ENCODE measurements around the gene GPRC5B.

DNA sequence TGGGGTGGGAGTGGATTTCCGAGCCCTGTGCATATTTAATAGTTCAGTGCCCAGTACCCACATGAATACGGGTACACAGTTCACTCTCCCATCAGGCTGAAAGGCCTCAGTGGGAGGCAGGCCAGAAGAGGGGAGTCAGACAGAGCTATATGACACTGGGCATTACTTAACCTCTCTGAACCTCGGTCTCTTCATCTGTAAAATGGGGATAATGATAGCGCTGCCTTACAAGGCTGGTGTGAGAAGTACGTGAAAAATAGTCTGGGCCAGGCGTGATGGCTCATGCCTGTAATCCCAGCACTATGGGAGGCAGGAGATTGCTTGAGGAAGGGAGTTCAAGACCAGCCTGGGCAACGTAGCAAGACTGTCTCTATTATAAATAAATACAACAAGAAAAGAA, 3.6 kb downstream of the GPRC5B start:
- no peak for TF ChIP-seq ZBTB7A (IDR thresholded peaks at IDR 0.05; ENCODE audit: low read depth)
- no peak for TF ChIP-seq TEAD4 (IDR thresholded peaks at IDR 0.05)
- TF ChIP-seq MAX (IDR thresholded peaks at IDR 0.05), result no peak
- TF ChIP-seq CEBPB (IDR thresholded peaks at IDR 0.05), result no peak
- no peak for TF ChIP-seq EGR1 (IDR thresholded peaks at IDR 0.05)
- TF ChIP-seq RAD21 (IDR thresholded peaks at IDR 0.05; ENCODE audit: low read depth), result no peak
- TF ChIP-seq, protein P1, sequence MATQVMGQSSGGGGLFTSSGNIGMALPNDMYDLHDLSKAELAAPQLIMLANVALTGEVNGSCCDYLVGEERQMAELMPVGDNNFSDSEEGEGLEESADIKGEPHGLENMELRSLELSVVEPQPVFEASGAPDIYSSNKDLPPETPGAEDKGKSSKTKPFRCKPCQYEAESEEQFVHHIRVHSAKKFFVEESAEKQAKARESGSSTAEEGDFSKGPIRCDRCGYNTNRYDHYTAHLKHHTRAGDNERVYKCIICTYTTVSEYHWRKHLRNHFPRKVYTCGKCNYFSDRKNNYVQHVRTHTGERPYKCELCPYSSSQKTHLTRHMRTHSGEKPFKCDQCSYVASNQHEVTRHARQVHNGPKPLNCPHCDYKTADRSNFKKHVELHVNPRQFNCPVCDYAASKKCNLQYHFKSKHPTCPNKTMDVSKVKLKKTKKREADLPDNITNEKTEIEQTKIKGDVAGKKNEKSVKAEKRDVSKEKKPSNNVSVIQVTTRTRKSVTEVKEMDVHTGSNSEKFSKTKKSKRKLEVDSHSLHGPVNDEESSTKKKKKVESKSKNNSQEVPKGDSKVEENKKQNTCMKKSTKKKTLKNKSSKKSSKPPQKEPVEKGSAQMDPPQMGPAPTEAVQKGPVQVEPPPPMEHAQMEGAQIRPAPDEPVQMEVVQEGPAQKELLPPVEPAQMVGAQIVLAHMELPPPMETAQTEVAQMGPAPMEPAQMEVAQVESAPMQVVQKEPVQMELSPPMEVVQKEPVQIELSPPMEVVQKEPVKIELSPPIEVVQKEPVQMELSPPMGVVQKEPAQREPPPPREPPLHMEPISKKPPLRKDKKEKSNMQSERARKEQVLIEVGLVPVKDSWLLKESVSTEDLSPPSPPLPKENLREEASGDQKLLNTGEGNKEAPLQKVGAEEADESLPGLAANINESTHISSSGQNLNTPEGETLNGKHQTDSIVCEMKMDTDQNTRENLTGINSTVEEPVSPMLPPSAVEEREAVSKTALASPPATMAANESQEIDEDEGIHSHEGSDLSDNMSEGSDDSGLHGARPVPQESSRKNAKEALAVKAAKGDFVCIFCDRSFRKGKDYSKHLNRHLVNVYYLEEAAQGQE (IDR thresholded peaks at IDR 0.05; ENCODE audit: low read depth), result no peak
- TF ChIP-seq TCF12 (IDR thresholded peaks at IDR 0.05; ENCODE audit: low read depth), result no peak
- no peak for TF ChIP-seq CREB1 (IDR thresholded peaks at IDR 0.05; ENCODE audit: low read depth)
- no peak for TF ChIP-seq FOXM1 (IDR thresholded peaks at IDR 0.05; ENCODE audit: borderline replicate concordance, low read depth)
- TF ChIP-seq NFIC (IDR thresholded peaks at IDR 0.05), result no peak
- TF ChIP-seq EP300 (IDR thresholded peaks at IDR 0.05; ENCODE audit: borderline replicate concordance), result no peak
- no peak for TF ChIP-seq TAF1 (IDR thresholded peaks at IDR 0.05; ENCODE audit: low read depth)
- no peak for TF ChIP-seq USF1 (IDR thresholded peaks at IDR 0.05)

All from Ishikawa (cell line).